Measurements from ENCODE around the gene ITGB3BP. TPM values are rescaled to one million over a fixed set of nuclear protein-coding genes. Genes with fewer than 3 reads are reported as not detected.

The ITGB3BP gene
- total and polyA plus RNA-seq, 2 of the 13 experiments (the other 11 are each of a cell fraction or from before 2014, with no cell fraction given) = 19.0 to 46.5 TPM

GRCh38 chr1:63524201-63524600 lies 1.2 kb upstream of the ITGB3BP start (continued):
- TF ChIP-seq ZNF704 (CRISPR knock-in tag; IDR thresholded peaks at IDR 0.05; ENCODE audit: borderline replicate concordance) (no peak), FOXJ3 (CRISPR knock-in tag; IDR thresholded peaks at IDR 0.05; ENCODE audit: borderline replicate concordance) (no peak), CBX5 (CRISPR knock-in tag; IDR thresholded peaks at IDR 0.05; ENCODE audit: borderline replicate concordance) (no peak), MXD1 (CRISPR knock-in tag; IDR thresholded peaks at IDR 0.05) (no peak), DRAP1 (CRISPR knock-in tag; IDR thresholded peaks at IDR 0.05) (no peak), EED (CRISPR knock-in tag; IDR thresholded peaks at IDR 0.05) (no peak)
- TF ChIP-seq, protein P1, sequence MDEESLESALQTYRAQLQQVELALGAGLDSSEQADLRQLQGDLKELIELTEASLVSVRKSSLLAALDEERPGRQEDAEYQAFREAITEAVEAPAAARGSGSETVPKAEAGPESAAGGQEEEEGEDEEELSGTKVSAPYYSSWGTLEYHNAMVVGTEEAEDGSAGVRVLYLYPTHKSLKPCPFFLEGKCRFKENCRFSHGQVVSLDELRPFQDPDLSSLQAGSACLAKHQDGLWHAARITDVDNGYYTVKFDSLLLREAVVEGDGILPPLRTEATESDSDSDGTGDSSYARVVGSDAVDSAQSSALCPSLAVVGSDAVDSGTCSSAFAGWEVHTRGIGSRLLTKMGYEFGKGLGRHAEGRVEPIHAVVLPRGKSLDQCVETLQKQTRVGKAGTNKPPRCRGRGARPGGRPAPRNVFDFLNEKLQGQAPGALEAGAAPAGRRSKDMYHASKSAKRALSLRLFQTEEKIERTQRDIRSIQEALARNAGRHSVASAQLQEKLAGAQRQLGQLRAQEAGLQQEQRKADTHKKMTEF (CRISPR knock-in tag; IDR thresholded peaks at IDR 0.05) = no peak

- TF ChIP-seq PRMT3 (CRISPR knock-in tag; IDR thresholded peaks at IDR 0.05; ENCODE audit: borderline replicate concordance, low read depth) (0 out of 2 replicates have a peak, but pooled peaks have one; percentile 11), SNAI1 (CRISPR knock-in tag; IDR thresholded peaks at IDR 0.05; ENCODE audit: borderline replicate concordance) (no peak), XRCC5 (optimal IDR thresholded peaks at IDR 0.05; ENCODE audit: low read length) (no peak), U2AF2 (IDR thresholded peaks at IDR 0.05; ENCODE audit: low read depth, low read length) (no peak), MIXL1 (CRISPR knock-in tag; IDR thresholded peaks at IDR 0.05) (no peak), ZKSCAN5 (CRISPR knock-in tag; IDR thresholded peaks at IDR 0.05) (0 out of 2 replicates have a peak, but pooled peaks have one; percentile 2), NBN (conservative IDR thresholded peaks at IDR 0.05) (no peak)
- TF ChIP-seq, protein P2, sequence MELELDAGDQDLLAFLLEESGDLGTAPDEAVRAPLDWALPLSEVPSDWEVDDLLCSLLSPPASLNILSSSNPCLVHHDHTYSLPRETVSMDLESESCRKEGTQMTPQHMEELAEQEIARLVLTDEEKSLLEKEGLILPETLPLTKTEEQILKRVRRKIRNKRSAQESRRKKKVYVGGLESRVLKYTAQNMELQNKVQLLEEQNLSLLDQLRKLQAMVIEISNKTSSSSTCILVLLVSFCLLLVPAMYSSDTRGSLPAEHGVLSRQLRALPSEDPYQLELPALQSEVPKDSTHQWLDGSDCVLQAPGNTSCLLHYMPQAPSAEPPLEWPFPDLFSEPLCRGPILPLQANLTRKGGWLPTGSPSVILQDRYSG (CRISPR knock-in tag; IDR thresholded peaks at IDR 0.05) = no peak
- WGBS (ENCODE audit: low lambda C conversion rate) = under 1% methylated on average over 11 of the region's 11 CpGs
- peak overlapping the region; percentile 74 for H3K4me2 ChIP-seq (ENCODE audit: low read depth, low read length)
- no peak for FAIRE-seq
- H3K9me3 ChIP-seq (ENCODE audit: low read length) = no peaks in the 10 kb centered on the region
- peaks cover 0 to 4% of the 10 kb centered on the region in 2 experiments; a peak in 1 of 5 replicates for H3K27me3 ChIP-seq (ENCODE audit: control insufficient read depth in 1 of 2, insufficient read depth in 2 of 2, low read length in 2 of 2)
- no peaks in the 10 kb centered on the region for H3K36me3 ChIP-seq (replicated peaks in 1 of 2; ENCODE audit: control insufficient read depth in 1 of 2, insufficient read depth in 2 of 2, low read length in 2 of 2)
- in situ Hi-C loops (cut with HindIII; ENCODE audit: extremely low pct_ligation_motif_present, low pct_unique_long_range_greater_than_20kb) (no loop called here), intact Hi-C loops (cut with micrococcal nuclease; ENCODE audit: unreplicated experiment) (no loop called here)
- H3K4me1 ChIP-seq (ENCODE audit: insufficient read depth, low read length) = peaks cover 23% of the 10 kb centered on the region
- DNase-seq (ENCODE audit: low spot score) = no peak
- peaks cover 22% of the 10 kb centered on the region for H3K79me2 ChIP-seq (ENCODE audit: insufficient read depth, low read length)
- H3K4me3 ChIP-seq (replicated peaks in 1 of 3; ENCODE audit: insufficient read depth in 1 of 3, low read depth in 2 of 3, low read length in 3 of 3) = peak overlapping the region; percentile 74 to 85 (median 78)
- H4K20me1 ChIP-seq (ENCODE audit: insufficient read depth, low read length) = no peaks in the 10 kb centered on the region
- TSS peak; percentile 65 for BruUV-seq (replicated peaks)
- ATAC-seq = peak; percentile 46
- H3K27ac ChIP-seq (ENCODE audit: extremely low read length, insufficient read depth, low read length) = peak overlapping the region; percentile 88
- ChIA-PET POLR2A (no interaction called here), CTCF (ENCODE audit: low intra/inter-chr PET ratio, low total read pairs) (no interaction called here)
- peak overlapping the region; percentile 100 for H2AFZ ChIP-seq (ENCODE audit: low read length)
- peak overlapping the region; percentile 78 for H3K9ac ChIP-seq (ENCODE audit: insufficient read depth, low read depth, low read length)
Measured at GRCh38 chr1:63523738-63524137, 713 bp upstream of the ITGB3BP start.
